NCI-H748 (cell line): Measurements from ENCODE around the gene DCC.

ENCODE experiments used
- DNase-seq: peaks from one replicate; lab custom pipeline; 2025; ENCODE audit not compliant: unreplicated experiment; lab: John Stamatoyannopoulos, UW

Gene DCC

DNA sequence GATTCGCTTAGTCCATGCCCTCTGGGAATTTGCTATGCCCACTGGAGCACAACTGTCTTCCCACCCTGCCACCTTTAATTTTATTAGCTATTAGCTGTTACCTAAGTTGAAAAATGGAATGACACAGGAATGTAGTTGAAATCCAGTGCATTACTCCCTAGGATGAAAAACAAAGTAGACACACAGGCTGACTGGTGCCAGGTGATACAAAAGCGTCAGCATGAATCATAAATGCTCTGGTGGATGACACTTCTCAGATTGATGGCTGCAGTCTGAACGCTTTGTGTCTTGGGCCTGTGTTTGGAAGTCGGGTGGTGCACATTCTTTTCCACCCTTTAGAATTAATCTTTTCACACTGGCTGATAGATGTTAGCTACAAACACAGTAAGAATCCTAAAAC lies 802.0 kb downstream of the DCC start:
- no peak for DNase-seq

DNA sequence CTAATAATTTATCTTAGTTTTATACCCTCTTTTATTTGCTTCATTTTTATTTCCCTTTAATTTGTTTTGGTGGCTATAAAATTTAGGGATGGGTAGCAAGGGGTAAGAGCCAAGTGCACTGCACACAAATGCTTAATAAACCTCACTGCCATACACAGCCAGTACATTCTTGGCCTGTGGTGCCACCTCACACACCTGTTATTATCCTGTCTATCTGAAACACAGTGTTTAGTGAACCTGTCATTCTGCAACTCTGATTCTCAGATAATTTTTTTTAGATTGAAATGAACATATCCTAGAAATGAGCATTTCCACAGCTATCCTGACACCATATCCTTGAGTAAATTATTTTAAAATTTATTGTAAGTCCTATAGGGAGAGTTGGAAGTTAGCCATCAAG lies 807.5 kb downstream of the DCC start:
- no peak for DNase-seq

DNA sequence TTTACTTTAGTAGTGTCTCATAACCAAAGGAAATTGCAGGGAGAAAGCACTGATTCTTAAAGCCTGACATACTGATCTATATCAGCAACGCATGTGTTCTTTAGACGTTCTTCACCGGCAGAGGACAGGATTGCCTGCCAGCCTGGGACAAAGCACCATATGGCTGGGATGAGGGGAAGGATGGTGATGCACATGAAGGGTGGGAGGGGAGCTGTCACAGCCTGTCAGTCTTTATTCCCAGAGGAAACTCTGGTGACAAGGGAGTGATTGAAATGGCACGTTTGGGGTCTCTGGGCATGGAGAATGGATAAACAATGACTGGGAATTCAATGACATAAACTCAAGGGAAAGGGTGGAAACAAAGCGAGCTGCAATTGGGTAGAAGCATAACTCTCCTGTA lies 808.1 kb downstream of the DCC start:
- no peak for DNase-seq

DNA sequence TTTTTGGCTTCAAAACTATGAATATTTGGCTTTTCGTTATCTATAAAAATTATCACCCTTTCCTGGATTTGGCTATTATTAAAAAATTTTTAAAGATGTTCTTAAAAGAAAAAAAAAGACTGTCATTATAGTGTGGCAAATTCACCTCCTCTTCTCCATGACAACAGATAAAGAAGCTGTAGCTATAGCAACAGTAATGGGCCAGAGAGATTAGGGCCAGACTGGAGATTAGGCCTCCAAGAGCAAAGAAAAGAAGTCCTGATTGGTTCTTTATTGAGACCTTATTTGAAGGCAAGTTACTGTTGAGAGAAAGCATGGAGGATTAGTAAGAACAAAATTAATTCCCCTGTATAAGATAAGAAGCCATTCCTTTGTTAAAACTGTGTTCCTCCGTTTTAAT lies 812.5 kb downstream of the DCC start:
- DNase-seq: peak; percentile 29

DNA sequence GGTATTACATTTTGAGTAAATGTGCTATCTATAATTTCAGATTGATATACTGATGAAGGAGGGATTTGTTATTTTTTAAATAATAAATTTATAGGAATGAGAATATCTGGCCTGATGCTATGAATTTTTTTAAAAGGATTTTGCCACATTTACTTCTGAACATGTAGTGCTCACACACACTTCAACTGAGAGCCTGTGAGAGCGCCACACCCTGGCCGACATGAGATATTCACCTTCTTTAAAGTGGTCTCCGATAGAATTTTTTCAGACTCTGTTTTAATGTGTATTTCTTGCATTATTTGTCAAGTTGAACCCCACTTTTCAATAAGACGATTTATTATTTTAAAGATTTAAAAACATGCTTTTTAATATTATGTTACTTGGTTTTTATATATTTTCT lies 813.3 kb downstream of the DCC start:
- peak; percentile 48 for DNase-seq

DNA sequence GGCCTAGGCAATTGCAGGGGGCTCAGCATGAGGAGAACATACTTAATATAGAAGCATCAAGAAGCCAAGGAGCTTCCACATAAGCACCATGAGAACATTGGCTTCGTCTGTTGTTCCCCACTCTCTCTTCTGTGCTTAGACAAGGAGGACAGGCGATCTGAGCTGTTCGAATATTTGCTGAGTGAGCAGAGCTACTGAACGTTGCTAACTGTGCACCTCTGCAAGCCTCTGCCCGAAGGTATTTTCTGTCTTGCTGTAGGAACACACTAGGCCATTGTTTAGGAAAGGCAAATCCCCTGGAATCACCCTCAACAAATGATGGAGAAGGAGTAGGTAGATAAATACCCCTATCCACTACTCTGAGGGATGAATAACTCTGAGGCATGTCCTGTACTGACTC lies 813.8 kb downstream of the DCC start:
- no peak for DNase-seq

DNA sequence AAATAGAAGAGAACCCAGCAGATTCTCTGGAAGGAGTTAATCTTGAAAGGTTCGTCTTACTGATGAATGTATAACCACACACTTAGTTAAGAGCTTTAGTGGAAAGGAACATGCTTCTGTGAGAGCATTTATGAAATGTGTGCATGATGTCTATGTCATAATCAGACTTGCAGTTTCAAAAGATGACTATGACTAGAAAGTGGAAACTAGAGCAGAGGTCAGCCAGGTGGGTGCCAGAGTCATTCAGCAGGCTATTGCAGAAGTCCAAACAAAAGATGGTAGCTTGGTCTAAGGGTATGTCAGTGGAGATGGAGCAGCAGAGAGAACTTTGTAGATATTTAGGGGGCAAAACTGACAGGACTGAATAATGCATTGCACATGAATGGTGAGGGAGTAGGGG lies 825.8 kb downstream of the DCC start:
- DNase-seq: no peak

DNA sequence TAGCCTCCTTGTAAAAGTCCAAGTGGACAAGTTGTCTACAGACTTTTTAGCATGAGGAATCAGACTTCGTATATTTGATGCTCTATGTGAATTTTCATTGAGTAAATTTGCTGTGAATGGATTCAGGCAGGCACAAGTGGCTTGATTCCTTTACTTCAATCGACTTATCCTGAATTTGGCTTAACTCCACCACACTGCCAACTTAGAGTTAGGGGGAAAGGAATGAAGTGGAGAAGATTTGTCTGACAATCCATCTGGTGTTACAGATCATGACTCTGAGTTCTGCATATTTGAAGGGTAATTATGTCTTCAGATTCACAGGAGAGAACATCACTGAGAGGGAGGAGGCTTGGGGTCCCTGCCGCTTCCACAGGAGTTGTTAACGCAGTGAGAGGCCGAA lies 829.3 kb downstream of the DCC start:
- no peak for DNase-seq

DNA sequence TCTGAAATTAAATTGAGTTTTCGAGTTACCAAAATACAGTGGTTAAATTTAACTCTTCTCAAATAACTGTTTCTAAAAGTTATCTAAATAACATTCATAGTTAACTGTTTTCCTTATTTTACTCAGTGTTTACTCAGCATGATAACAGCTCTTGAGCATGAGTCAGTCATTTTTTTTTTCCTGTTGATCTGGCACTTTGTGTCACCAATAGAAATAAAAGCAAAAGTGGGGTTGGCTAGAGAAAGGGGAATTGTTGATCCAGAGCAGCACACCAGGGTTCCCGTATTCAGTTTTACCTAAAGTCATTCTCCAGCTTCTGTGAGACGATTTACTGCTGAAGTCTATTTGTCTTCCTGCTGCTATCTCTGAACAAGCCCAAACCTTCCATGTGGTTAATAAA lies 851.6 kb downstream of the DCC start:
- peak; percentile 65 for DNase-seq

DNA sequence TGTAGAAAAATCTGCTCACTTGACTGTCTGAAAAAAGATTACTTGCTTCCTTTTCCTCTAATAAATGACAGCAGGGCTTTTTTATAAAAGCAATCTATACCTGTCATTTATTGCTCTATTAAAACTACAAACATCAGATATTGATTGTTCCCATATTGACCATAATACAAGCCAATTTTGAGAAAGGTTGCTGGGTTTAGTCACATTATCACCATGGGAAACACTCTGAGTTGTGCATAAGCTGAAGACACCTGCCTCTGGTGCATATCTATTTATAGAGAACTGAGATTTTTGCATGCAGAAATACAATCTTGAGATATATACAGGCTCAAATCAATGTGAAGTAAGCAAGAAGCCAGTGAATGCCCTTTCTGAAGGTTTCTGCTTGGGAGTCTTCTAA lies 853.9 kb downstream of the DCC start:
- DNase-seq: no peak

DNA sequence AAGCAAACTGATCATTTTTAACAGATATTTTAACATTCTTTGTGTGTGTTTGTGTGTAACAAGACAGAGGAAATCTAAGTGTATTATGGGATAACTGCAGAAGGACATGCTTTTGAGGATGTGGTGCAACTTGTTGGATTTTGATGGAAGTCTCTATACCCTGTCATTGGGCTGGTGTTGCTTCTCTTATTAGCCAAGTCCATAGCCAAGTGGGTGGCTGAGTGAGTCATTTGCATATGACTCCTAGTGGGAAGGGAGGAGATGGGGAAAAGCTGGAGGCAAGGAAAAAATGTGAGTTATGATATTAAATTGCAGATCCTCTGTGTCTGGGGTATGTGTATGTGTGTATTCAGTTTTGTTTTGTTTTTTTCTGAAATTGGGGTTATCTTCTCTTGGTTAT lies 879.9 kb downstream of the DCC start:
- no peak for DNase-seq

DNA sequence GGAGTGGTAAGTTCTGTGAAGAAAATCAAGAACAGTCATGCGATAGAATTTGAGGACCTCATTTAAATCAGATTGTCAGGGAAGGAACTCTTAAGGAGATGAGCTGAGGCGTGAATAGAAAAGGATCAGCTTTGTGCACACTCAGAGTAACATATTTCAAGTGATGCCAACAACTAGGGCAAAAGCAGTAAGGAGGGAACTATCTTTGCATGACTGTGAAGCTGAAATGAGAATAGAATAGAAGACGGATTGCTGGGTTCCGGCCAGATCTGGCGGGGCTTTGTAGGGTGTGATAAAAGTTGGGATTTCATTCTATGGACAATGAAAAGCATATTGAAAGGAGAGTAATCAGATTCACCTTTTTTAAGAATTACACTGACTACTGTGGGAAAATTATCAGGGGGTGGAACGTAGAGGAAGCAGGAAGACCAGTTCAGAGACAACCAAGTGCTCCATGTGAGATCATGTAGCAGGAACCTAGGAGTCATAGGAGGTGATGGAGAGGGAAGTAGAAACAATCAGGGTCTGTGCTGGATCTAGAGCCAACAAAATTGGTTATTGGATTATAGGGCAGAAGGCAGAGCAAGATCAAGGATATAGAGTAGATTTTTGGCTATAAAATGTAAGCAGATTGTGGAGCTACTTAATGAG lies 884.3 kb downstream of the DCC start:
- DNase-seq: no peak

DNA sequence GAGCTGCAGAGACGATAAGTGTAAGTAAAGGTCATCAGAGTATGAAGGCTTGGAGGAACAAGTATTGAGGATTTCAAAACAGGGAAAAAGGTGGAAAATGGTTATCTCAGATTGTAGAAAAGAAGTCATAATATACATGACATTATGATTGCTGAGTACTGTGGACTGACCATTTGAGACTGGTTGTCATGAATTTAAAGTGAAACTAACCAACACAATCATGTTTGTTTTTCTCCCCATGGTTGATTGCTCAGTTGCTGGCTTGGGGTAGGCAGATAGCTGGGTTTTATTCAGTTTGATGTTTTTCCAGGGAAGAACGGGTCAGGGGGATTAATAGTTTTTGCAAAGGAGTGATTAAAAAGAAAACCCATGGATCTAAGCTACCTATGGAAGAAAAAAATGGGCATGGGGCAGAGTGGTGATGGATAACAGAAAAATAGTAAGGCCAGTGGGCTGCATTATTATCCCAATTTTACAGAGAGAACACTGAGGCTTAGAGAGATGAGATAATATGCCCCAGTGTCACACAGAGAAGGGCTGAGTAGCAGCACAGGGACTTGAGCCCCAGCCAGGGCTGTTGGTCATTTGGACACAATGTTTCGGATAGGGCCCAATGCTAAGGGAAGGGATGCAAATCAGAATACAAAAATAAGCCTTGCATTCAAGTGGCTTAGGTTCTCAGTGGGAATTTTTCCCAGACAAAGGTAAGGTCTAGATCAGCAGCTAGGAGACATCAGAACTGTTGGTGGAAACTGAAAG lies 885.7 kb downstream of the DCC start:
- no peak for DNase-seq

DNA sequence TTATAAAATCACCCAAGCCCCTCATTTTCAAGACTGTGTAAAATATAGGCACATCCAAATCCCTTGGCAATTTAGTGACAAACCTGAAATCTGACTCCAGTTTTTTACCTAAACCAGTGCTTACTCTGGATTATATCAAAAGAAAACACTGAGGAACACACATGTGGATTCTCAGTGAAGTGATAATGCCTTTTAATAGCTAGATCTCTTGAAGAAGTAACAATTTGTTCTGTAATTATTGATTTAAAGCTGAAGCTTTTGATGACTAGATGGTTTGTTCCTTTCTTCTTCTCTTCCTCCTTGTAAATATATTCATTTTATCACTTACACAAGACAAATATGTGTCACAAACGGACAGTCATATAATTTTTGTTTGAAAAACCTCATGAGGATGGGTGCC lies 894.6 kb downstream of the DCC start:
- DNase-seq: no peak

DNA sequence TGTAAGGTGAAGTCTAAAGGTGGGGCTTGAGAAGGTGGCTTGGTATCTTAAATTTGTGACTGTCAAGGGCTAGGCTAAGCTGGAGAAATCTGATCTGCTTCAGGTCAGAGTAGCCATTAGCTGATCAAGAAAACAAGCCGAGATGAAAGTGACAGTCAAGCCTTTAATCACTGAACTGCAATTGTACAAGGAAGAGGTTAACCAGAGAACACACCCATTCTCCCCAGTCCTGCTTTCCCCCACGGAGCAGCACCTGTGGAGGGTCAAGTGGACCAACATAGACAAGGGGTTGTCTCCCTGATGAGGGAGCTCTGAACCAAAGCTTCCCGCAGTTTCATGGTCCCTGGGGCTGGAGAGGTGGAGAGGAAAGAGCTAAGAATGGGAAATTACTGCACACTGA lies 901.2 kb downstream of the DCC start:
- DNase-seq: peak; percentile 11

DNA sequence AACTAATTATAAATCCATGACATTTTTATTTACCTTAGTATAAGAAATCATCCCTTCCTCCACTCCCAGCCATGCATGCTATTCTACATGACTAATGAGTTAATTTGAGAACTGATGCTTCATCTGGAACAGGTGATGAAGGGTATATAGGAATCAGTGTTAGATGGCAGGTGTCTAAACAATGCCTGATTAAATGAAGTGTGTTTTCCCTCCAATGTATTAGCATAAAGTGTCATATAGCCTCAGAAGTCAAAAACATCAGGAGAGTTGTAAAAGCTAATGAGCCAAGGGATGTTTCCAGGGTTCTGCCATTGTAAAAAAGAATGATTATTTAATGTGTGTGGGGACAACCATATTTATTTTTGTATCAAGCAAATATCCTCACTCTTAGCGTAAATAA lies 913.8 kb downstream of the DCC start:
- DNase-seq: peak; percentile 84

DNA sequence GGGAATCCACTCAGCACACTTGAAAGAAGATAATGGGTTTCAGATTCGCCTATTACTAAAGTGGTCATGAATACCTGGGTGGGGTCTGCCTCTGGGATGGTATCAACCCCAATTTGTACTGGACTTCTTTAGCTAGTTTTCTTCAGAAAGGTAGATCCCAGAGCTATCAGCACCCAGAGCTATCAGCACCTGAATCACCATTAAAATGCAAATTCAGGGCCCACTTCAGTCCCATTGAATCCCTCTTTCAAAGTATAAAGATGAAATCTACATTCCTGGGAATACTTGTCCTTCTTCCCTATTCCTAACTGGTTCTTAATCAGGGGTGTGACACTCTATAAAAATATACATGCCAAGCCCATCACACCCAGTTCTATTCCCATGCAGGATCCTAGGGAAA lies 914.3 kb downstream of the DCC start:
- no peak for DNase-seq

DNA sequence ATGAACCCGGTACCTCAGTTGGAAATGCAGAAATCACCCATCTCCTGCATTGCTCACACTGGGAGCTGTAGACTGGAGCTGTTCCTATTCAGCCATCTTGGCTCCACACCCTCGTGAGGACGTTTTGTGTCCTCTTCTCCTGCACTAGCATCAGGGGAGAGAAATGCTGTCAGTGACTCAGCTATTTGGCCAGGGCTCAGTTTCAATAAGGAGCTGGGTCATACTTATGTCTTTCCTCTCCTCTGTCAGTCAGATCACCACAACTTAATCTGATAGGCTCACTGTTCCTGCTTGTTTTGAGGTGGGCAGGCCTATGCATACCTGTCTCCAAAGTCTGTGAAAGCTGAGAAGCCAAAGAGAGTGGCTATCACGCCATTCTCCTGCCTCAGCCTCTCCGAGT lies 921.2 kb downstream of the DCC start:
- no peak for DNase-seq

DNA sequence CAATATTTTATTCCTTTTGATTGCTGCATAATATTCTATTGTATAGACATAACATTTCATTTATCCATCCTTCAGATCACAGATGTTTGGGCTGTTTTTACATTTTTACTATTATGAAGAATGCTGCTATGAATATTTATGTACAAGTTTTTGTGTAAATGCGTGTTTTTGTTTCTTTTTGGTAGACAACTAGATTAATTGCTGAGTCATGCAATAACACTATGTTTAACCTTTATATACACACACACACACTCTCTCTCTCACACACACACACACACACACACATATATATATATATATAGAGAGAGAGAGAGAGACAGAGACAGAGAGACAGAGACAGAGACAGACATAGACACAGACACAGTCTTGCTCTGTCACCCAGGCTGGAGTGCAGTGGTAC lies 926.9 kb downstream of the DCC start:
- DNase-seq: no peak

DNA sequence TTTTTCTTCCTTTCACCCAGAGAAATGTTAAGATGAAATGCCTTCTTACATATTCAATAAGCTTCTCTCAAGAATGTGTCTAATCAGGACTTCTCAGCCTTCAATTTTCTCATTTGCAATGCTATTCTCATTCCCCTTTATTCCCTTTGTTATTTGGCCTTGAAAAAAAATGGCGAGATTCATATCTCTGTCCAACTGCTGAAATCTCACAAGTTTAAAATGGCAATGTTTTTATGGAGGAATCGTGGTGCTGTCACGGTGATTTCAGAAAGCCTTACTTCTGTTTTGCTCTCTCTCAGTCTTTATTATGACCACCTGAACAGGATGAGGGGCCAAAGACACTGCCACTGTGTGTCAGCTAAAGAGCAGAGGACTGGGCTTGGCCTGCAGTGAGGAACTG lies 928.5 kb downstream of the DCC start:
- no peak for DNase-seq

DNA sequence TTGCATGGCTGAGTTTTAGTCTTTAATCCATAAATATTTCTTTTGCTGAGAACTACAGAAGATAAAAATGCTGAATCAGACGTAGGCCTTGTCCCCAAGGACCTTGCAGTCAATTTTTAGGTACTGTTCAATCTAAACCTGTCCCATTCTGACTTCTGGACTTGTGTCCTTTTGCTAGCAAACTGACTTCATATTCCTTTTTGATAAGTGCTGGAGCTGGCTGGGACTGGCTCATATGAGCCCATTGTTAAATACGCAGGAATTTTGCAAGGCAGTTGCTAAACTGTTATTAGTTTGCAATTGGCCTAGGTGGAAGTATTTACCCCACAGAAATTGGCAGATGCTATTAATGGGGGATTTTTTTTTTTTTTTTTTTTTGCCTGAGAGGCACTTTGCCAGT lies 941.4 kb downstream of the DCC start:
- DNase-seq: no peak

DNA sequence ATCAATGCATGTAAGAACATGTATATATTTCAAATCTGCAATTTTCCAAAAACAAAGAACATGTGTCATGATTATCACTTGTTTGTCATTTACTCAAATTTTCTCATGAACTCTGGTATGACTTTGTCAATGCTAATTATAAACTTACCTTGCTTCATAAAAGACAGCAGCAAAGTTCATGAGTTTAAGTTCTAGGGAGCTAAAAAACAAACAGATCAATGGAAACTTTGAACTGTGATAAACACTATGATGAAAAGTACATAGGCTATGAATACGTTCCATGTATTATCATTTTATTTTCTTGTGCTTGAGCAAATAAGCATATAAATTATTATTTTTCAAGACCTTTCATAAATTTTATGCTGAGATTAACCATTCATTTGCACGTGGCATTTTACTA lies 943.7 kb downstream of the DCC start:
- no peak for DNase-seq

DNA sequence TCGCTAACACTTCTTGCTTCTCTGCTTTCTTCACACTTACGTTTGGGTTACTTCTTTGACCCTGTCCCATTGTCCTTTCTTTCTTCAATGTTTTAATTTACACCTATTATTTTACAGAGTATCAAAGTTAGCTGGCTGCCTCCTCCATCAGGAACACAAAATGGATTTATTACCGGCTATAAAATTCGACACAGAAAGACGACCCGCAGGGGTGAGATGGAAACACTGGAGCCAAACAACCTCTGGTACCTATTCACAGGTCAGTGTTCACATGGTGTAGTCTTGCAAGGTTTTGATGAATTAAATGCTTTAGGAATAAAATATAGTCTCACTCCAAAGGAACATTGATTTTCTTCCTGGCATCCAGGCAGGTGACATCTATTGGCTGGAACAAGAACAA lies 965.5 kb downstream of the DCC start:
- no peak for DNase-seq
